IMR-90 (cell line): ENCODE results near the gene DNM2. TPM values are rescaled to one million over a fixed set of nuclear protein-coding genes. Genes with fewer than 3 reads are reported as not detected.

ENCODE experiments used
- ATAC-seq: fragments of 200-7000 bp; cut with Tn5 transposase; 2 replicates; pipeline ENCODE4 v1.9.1; 2020; ENCODE audit warnings: low read depth, mild to moderate bottlenecking, moderate library complexity
- BruUV-seq: library from RNA; stranded (reverse); fragments of 400-500 nt; replicated peaks from 2 replicates; lab custom pipeline; 2021; lab: Mats Ljungman, UMichigan
- CTCF ChIA-PET: fragments of 300-600 bp; formaldehyde crosslinking; extraction: SDS; loops from one replicate; lab custom pipeline; 2021; ENCODE audit warnings: antibody characterized with exemption; lab: Yijun Ruan, JAX
- POLR2A ChIA-PET: fragments of 300-600 bp; sonication (Branson Sonifier 250); formaldehyde crosslinking; loops from one replicate; lab custom pipeline; 2022; ENCODE audit warnings: antibody characterized with exemption; ENCODE audit not compliant: unreplicated experiment; lab: Charles Lee
- DNase-seq: peaks from one replicate; pipeline ENCODE4 v3.0.0; 2013
- H2AFZ ChIP-seq: replicated peaks from 2 replicates; pipeline ENCODE3; 2013; ENCODE audit warnings: low read length, mild to moderate bottlenecking; ENCODE audit not compliant: poor library complexity
- H2AK5ac ChIP-seq: 2 replicates; pipeline ENCODE4 v1.6.1; 2013; ENCODE audit warnings: low read depth, low read length, inconsistent platforms
- H2AK9ac ChIP-seq: replicated peaks from 2 replicates; pipeline ENCODE3; 2013; ENCODE audit warnings: mild to moderate bottlenecking, low read depth, low read length, moderate library complexity; ENCODE audit not compliant: poor library complexity
- H2BK120ac ChIP-seq: 2 replicates; pipeline ENCODE4 v1.6.1; 2013; ENCODE audit warnings: low read depth, low read length, inconsistent platforms
- H2BK15ac ChIP-seq: 3 replicates; pipeline ENCODE4 v1.6.1; 2013; ENCODE audit warnings: low read depth, low read length, inconsistent platforms
- H2BK20ac ChIP-seq: 2 replicates; pipeline ENCODE4 v1.6.1; 2013; ENCODE audit warnings: low read depth, mild to moderate bottlenecking, inconsistent platforms, low read length, moderate library complexity
- H2BK5ac ChIP-seq: 2 replicates; pipeline ENCODE4 v1.6.1; 2013; ENCODE audit warnings: mild to moderate bottlenecking, low read depth, low read length, inconsistent platforms; ENCODE audit not compliant: poor library complexity, severe bottlenecking
- H3K14ac ChIP-seq: replicated peaks from 2 replicates; pipeline ENCODE4 v1.6.1; 2013; ENCODE audit warnings: low read depth, low read length, inconsistent platforms
- H3K18ac ChIP-seq: 2 replicates; pipeline ENCODE4 v1.6.1; 2013; ENCODE audit warnings: low read depth, low read length, control low read depth
- H3K23ac ChIP-seq: 2 replicates; pipeline ENCODE4 v1.6.1; 2013; ENCODE audit warnings: low read depth, low read length, inconsistent platforms
- H3K27ac ChIP-seq: 2 replicates; pipeline ENCODE4 v1.5.1; 2013; ENCODE audit warnings: mild to moderate bottlenecking, control low read depth, low read length; ENCODE audit not compliant: insufficient read depth
- H3K27me3 ChIP-seq: 2 replicates; pipeline ENCODE4 v1.6.1; 2013; ENCODE audit warnings: low read length; ENCODE audit not compliant: control insufficient read depth, insufficient read depth
- H3K36me3 ChIP-seq: 2 replicates; pipeline ENCODE4 v1.6.1; 2013; ENCODE audit warnings: low read length, mixed read lengths; ENCODE audit not compliant: control insufficient read depth, insufficient read depth
- H3K4ac ChIP-seq: 2 replicates; pipeline ENCODE4 v1.6.1; 2013; ENCODE audit warnings: low read depth, low read length, inconsistent platforms
- H3K4me1 ChIP-seq: 2 replicates; pipeline ENCODE4 v1.6.1; 2013; ENCODE audit warnings: low read length, mixed read lengths; ENCODE audit not compliant: control insufficient read depth, insufficient read depth
- H3K4me2 ChIP-seq: 2 replicates; pipeline ENCODE4 v1.6.1; 2013; ENCODE audit warnings: low read depth, mild to moderate bottlenecking, control low read depth, low read length, moderate library complexity
- H3K4me3 ChIP-seq: 2 replicates; pipeline ENCODE4 v1.5.1; 2013; ENCODE audit warnings: low read depth, mild to moderate bottlenecking, control low read depth, low read length, moderate library complexity; ENCODE audit not compliant: insufficient read depth
- H3K56ac ChIP-seq: 2 replicates; pipeline ENCODE4 v1.6.1; 2013; ENCODE audit warnings: low read length, inconsistent platforms; ENCODE audit not compliant: insufficient read depth; ENCODE audit errors: extremely low read depth
- H3K79me1 ChIP-seq, 2 experiments: 2 replicates each; pipeline ENCODE4 v1.6.1; 2013; ENCODE audit warnings: low read length in 2 of 2, inconsistent platforms in 1 of 2, low read depth in 1 of 2
- H3K9ac ChIP-seq: 2 replicates; pipeline ENCODE4 v1.6.1; 2013; ENCODE audit warnings: low read depth, low read length, control low read depth
- H3K9me1 ChIP-seq: 2 replicates; pipeline ENCODE4 v1.6.1; 2013; ENCODE audit warnings: low read length, inconsistent platforms; ENCODE audit not compliant: insufficient read depth
- H3K9me3 ChIP-seq: 2 replicates; pipeline ENCODE4 v1.6.1; 2013; ENCODE audit warnings: low read length; ENCODE audit not compliant: control insufficient read depth, insufficient read depth
- H4K20me1 ChIP-seq: 2 replicates; pipeline ENCODE4 v1.6.1; 2013; ENCODE audit warnings: low read length, inconsistent platforms; ENCODE audit not compliant: insufficient read depth
- H4K5ac ChIP-seq: 2 replicates; pipeline ENCODE4 v1.6.1; 2013; ENCODE audit warnings: mild to moderate bottlenecking, low read depth, low read length, control low read depth
- H4K8ac ChIP-seq, 2 experiments: 2 replicates each; pipeline ENCODE4 v1.6.1; 2013; ENCODE audit warnings: low read depth in 2 of 2, low read length in 2 of 2, control low read depth in 1 of 2, inconsistent platforms in 1 of 2
- H4K91ac ChIP-seq: 2 replicates; pipeline ENCODE4 v1.6.1; 2013; ENCODE audit warnings: low read depth, low read length, inconsistent platforms; ENCODE audit not compliant: insufficient read depth
- BHLHE40 ChIP-seq: fragments of 150-350 bp; IDR thresholded peaks from 2 replicates; pipeline ENCODE4 v1.6.1; 2016; ENCODE audit warnings: mild to moderate bottlenecking, low read depth, low read length
- CEBPB ChIP-seq: IDR thresholded peaks from 2 replicates; pipeline ENCODE4 v1.6.1; 2012; ENCODE audit warnings: low read depth, low read length, improper control_type of control experiment
- CHD1 ChIP-seq: IDR thresholded peaks from 2 replicates; pipeline ENCODE4 v1.6.1; 2012; ENCODE audit warnings: low read depth, low read length, improper control_type of control experiment
- CTCF ChIP-seq: conservative IDR thresholded peaks from 2 replicates; pipeline ENCODE4 v1.5.1; 2012; ENCODE audit warnings: mild to moderate bottlenecking, low read depth, low read length, improper control_type of control experiment
- FOS ChIP-seq: fragments of 150-350 bp; IDR thresholded peaks from 2 replicates; pipeline ENCODE4 v1.6.1; 2016; ENCODE audit warnings: low read depth, low read length
- MAFK ChIP-seq: IDR thresholded peaks from 2 replicates; pipeline ENCODE4 v1.6.1; 2012; ENCODE audit warnings: low read depth, low read length, improper control_type of control experiment
- MAZ ChIP-seq: IDR thresholded peaks from 2 replicates; pipeline ENCODE4 v1.6.1; 2012; ENCODE audit warnings: low read depth, mild to moderate bottlenecking, low read length, improper control_type of control experiment, moderate library complexity, borderline replicate concordance
- MXI1 ChIP-seq: IDR thresholded peaks from 2 replicates; pipeline ENCODE4 v1.6.1; 2012; ENCODE audit warnings: low read depth, mild to moderate bottlenecking, low read length, moderate library complexity, borderline replicate concordance
- NFE2L2 ChIP-seq: fragments of 150-350 bp; IDR thresholded peaks from 2 replicates; pipeline ENCODE4 v1.6.1; 2016; ENCODE audit warnings: low read depth, mild to moderate bottlenecking, low read length
- POLR2A ChIP-seq: IDR thresholded peaks from 2 replicates; pipeline ENCODE4 v1.6.1; 2012; ENCODE audit warnings: mild to moderate bottlenecking, low read depth, low read length
- RCOR1 ChIP-seq: IDR thresholded peaks from 2 replicates; pipeline ENCODE4 v1.6.1; 2012; ENCODE audit warnings: mild to moderate bottlenecking, low read length, improper control_type of control experiment; ENCODE audit not compliant: insufficient replicate concordance
- RFX5 ChIP-seq: IDR thresholded peaks from 2 replicates; pipeline ENCODE4 v1.8.0; 2012; ENCODE audit warnings: low read depth, mild to moderate bottlenecking, low read length, moderate library complexity
- USF2 ChIP-seq: fragments of 150-350 bp; IDR thresholded peaks from 2 replicates; pipeline ENCODE4 v1.6.1; 2017; ENCODE audit warnings: mild to moderate bottlenecking, antibody characterized with exemption, low read length, low read depth
- WGBS, 2 experiments: methylation state at CpG; one replicate each; pipeline versions ENCODE4 v1.1.5 to v1.1.7; 2013; ENCODE audit warnings: missing lambda C conversion rate in 2 of 2; ENCODE audit not compliant: insufficient read length in 1 of 2; ENCODE audit errors: extremely low coverage in 2 of 2; 5-methylcytosine and 5-hydroxymethylcytosine counted together
- dilution Hi-C: fragments of 300-500 bp; cut with HindIII; formaldehyde crosslinking; loops from one replicate; pipeline ENCODE4 v1.14.3; 2018; ENCODE audit warnings: low sequenced_read_pairs; ENCODE audit not compliant: unreplicated experiment
- in situ Hi-C: fragments of 300-500 bp; cut with MboI; formaldehyde crosslinking; loops from 3 replicates; pipeline ENCODE4 v1.14.3; 2019; ENCODE audit warnings: low sequenced_read_pairs, inconsistent platforms, mixed read lengths
- intact Hi-C: fragments of 100-400 bp; cut with micrococcal nuclease; formaldehyde crosslinking; loops from 2 replicates; pipeline ENCODE4 v1.10.0; 2022
- polyA plus RNA-seq, 3 experiments: library from polyadenylated mRNA; depleted of rRNA; stranded (reverse); fragments of >200 nt; gene quantifications; 2 replicates each; pipeline ENCODE4 v1.2.3, GENCODE V29; 2012; ENCODE audit warnings: low replicate concordance in 1 of 3
- total RNA-seq: library from RNA; depleted of rRNA; stranded (reverse); fragments of >200 nt; gene quantifications from 2 replicates; pipeline ENCODE4 v1.2.3, GENCODE V29; 2012
- TF ChIP-seq, protein P1 (sequence below): fragments of 150-350 bp; IDR thresholded peaks from 2 replicates; pipeline ENCODE4 v1.6.1; 2016; ENCODE audit warnings: low read depth, mild to moderate bottlenecking, low read length, moderate library complexity, borderline replicate concordance

Gene DNM2
- total and polyA plus RNA-seq, 2 of the 4 experiments (the other 2 are of a cell fraction): 55.6 to 74.2 TPM

- POLR2A ChIA-PET: interaction anchor here (0.6 to 1.1 kb wide), 3 partner anchors 17 to 1385 kb away, joined by 4 to 6 read pairs (median 4); partner anchors contain the start of gene TMED1
- TF ChIP-seq MAFK (no peak), CEBPB (no peak), NFE2L2 (no peak), MAZ (no peak), RCOR1 (no peak), CTCF (no peak), CHD1 (no peak), USF2 (no peak), FOS (no peak), MXI1 (no peak), RFX5 (no peak), POLR2A (no peak), BHLHE40 (no peak)
- TF ChIP-seq, protein P1, sequence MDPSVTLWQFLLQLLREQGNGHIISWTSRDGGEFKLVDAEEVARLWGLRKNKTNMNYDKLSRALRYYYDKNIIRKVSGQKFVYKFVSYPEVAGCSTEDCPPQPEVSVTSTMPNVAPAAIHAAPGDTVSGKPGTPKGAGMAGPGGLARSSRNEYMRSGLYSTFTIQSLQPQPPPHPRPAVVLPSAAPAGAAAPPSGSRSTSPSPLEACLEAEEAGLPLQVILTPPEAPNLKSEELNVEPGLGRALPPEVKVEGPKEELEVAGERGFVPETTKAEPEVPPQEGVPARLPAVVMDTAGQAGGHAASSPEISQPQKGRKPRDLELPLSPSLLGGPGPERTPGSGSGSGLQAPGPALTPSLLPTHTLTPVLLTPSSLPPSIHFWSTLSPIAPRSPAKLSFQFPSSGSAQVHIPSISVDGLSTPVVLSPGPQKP: no peak
These were observed 100.6 kb downstream of the DNM2 start for GRCh38 chr19:10818301-10819123.

More at GRCh38 chr19:10818301-10819123, 100.6 kb downstream of the DNM2 start:
- Histone ChIP-seq H3K4me3 (no peak overlapping the region), H3K9ac (peak overlapping the region; percentile 37), H3K4me1 (peaks cover 27% of the 10 kb centered on the region), H2BK120ac (peak overlapping the region; percentile 97), H3K79me1 (peaks cover 26 to 70% of the 10 kb centered on the region in 2 experiments; a peak in 3 of 4 replicates), H2AK5ac (peak overlapping the region; percentile 100), H3K27me3 (no peaks in the 10 kb centered on the region), H4K8ac (peak overlapping the region; percentile 95 to 97), H3K14ac (peak overlapping the region; percentile 99), H4K91ac (peak overlapping the region; percentile 98), H3K9me1 (peaks cover 18% of the 10 kb centered on the region), H4K20me1 (peaks cover 3% of the 10 kb centered on the region), H3K23ac (peak overlapping the region; percentile 79), H4K5ac (peak overlapping the region; percentile 93), H3K9me3 (no peaks in the 10 kb centered on the region), H3K56ac (peak overlapping the region; percentile 51; the same call in 1 of the 2 replicates), H3K4ac (peak overlapping the region; percentile 99), H2BK15ac (peak overlapping the region; percentile 98; the same call in 2 of the 3 replicates), H3K4me2 (no peak overlapping the region), H3K27ac (peak overlapping the region; percentile 91), H2AK9ac (peak overlapping the region; percentile 98), H2BK5ac (peak overlapping the region; percentile 99), H3K18ac (peak overlapping the region; percentile 58), H2BK20ac (peak overlapping the region; percentile 99), H2AFZ (peak overlapping the region; percentile 68), H3K36me3 (peaks cover 44% of the 10 kb centered on the region)
- CTCF ChIA-PET: no interaction called here
- 98% methylated on average over 7 of the region's 19 CpGs; no CpG with 5 or more reads in 1 of the 2 experiments for WGBS, 2 experiments
- DNase-seq (no peak), ATAC-seq (no peak; the same call in 1 of the 2 replicates)
- dilution Hi-C loops (no loop called here), intact Hi-C loops (no loop called here), in situ Hi-C loops (no loop called here)
- no TSS peak for BruUV-seq
